ENCODE measurements around the gene GPR25.

Gene GPR25

DNA sequence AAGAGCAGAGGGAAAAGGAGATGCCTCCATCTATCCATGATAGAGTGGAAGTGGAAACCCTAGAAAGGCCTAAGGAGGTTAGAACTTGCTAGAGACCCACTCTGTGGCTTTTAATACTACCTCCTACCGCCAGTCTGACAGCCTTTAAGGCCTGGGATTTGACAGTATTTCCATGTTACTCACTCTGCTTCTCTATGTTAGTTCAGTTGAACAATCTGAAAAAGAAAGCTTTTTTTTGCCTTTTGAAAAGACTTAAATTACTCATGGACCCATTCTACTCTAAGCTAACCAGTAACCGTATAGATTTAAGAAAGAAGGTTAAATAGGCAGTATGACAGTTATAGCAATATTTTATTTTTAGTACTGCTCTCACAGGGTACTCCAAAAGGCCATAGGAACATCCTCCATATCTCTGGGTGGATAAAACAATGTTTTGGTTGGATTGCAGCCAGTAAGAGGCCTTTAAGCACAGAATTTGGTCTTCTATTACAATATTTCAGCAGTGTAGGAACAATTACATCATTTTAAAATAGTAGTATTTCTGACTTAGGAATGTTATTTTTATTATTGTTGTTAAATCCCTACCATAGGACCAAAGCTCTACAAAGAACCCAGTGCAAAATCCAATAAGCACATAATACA lies 15.9 kb upstream of the GPR25 start:
- no peak overlapping the region for H3K4me3 ChIP-seq (ENCODE audit: low read length)
- no CpG with 5 or more reads among the region's 2 CpGs for WGBS (ENCODE audit: insufficient coverage, insufficient read length)

DNA sequence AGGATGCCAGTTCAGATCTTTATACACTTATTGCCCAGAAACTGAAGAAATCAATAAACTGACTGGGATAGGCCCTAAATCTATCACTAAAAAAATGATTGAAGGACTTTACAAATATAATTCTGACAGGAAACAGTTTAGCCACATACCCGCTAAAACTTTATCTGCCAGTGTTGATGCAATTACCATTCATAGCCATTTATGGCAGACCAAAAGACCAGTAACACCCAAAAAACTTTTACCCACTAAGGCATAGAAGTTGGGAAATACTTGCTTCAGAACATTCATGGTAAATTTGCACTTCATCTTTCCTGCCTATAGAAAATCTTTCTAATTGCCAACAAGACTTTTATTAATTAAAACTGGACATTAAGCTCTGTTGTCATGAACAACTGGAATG lies 15.0 kb upstream of the GPR25 start:
- WGBS (ENCODE audit: insufficient coverage, insufficient read length), result no CpG with 5 or more reads among the region's 1 CpG
- Histone ChIP-seq H3K27ac (ENCODE audit: low read length) (no peak overlapping the region), H3K27me3 (ENCODE audit: control insufficient read depth, insufficient read depth, low read length) (no peaks in the 10 kb centered on the region), H3K4me3 (ENCODE audit: low read length) (no peak overlapping the region), H3K36me3 (ENCODE audit: control insufficient read depth, insufficient read depth, low read length) (no peaks in the 10 kb centered on the region), H3K4me1 (ENCODE audit: control insufficient read depth, insufficient read depth, low read length) (no peaks in the 10 kb centered on the region), H3K9me3 (ENCODE audit: control insufficient read depth, insufficient read depth, low read length) (no peaks in the 10 kb centered on the region)
- no peak for DNase-seq (ENCODE audit: low read depth, low spot score)

More for the DNA sequence above, 15.9 kb upstream of the GPR25 start:
- Histone ChIP-seq H3K27me3 (ENCODE audit: control insufficient read depth, insufficient read depth, low read length) (no peaks in the 10 kb centered on the region), H3K36me3 (ENCODE audit: control insufficient read depth, insufficient read depth, low read length) (no peaks in the 10 kb centered on the region), H3K9me3 (ENCODE audit: control insufficient read depth, insufficient read depth, low read length) (no peaks in the 10 kb centered on the region), H3K27ac (ENCODE audit: low read length) (no peak overlapping the region), H3K4me1 (ENCODE audit: control insufficient read depth, insufficient read depth, low read length) (no peaks in the 10 kb centered on the region)
- DNase-seq (ENCODE audit: low read depth, low spot score), result no peak

DNA sequence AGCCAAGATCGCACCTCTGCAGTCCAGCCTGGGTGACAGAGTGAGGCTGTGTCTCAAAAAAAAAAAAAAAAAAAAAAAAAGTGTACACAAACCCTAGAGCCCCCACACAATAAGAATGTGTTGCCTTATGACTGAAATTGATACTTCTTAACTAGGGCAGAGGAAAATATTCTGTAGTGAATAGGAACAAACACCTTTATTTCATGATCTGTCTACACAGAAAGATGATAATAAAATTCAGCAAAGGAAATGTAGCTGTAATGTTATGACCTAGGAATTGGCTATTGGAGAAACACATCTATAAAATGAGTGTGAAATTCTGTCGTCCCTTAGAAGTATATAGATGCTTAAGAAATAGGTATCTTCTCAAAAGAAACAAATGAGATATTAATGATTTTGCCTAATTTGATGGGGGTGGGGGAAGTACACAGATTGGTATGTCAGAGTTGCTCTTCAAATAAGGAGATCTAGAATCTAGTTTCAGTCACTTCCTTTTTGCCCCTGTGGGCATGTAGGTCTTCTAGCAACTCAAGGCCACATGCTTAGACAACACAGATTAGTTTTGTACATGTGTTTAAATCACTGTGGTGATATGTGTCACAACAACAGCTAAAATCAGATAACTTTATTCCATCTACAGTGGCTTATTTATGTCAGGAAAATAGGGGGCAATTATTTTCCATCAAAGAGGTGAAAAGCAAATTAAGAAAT lies 10.7 kb upstream of the GPR25 start:
- Histone ChIP-seq H3K36me3 (ENCODE audit: control insufficient read depth, insufficient read depth, low read length) (no peaks in the 10 kb centered on the region), H3K9me3 (ENCODE audit: control insufficient read depth, insufficient read depth, low read length) (no peaks in the 10 kb centered on the region), H3K27ac (ENCODE audit: low read length) (no peak overlapping the region), H3K4me1 (ENCODE audit: control insufficient read depth, insufficient read depth, low read length) (no peaks in the 10 kb centered on the region; the same call in 1 of the 2 replicates), H3K4me3 (ENCODE audit: low read length) (no peak overlapping the region), H3K27me3 (ENCODE audit: control insufficient read depth, insufficient read depth, low read length) (no peaks in the 10 kb centered on the region)
- no peak for DNase-seq (ENCODE audit: low read depth, low spot score)
- WGBS (ENCODE audit: insufficient coverage, insufficient read length), result no CpG with 5 or more reads among the region's 2 CpGs

DNA sequence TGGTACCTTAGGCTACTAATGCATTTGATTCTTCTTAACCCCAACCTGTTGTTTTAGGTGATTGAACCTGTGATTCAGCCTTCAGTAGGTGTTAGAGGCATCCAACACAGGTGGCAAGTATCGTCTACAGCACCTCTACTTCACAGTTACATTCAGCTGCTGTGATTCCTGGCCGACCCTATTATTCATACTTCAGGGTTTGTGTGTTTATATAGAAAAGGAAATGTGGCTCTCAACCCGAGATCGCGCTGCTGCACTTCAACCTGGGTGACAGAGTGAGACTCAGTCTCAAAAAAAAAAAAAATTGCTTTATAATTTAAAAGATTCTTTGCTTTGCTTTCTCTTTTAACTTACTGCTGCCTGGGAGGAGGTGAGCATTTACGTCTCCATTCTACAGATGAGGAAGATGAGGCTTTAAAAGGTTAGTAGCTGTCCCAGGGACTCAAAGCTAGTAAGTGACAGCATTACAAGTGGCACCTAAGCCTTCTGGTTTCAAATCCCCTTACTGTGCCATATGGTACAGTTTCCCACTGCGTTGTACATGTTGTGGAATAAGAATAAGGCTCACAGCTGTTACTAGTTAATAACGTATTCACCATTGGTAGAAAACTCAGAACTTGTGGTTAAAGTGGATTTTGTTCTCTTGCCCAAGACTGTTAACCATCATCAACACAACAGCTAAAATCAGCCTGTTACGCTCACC lies 9.9 kb upstream of the GPR25 start:
- WGBS (ENCODE audit: insufficient coverage, insufficient read length), result no CpG with 5 or more reads among the region's 9 CpGs
- no peak overlapping the region for H3K4me3 ChIP-seq (ENCODE audit: low read length)

DNA sequence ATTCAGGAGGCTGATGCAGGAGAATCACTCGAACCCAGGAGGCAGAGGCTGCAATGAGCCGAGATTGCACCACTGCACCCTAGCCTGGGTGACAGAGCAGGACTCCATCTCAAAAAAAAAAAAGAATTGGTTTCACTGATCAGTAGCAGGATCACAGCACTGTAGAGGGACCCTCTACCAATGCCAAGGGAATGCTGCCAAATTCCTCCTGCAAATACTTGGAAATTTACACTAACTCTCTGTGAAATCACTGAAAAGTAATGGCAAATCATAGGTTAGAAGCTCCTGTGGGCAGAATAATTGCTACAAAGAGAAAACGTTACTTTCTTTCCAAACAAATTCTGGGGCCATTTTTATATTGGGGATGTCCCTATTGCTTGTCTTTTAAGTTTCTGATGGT lies 6.7 kb upstream of the GPR25 start:
- H3K4me3 ChIP-seq (ENCODE audit: low read length), result no peak overlapping the region
- H3K27me3 ChIP-seq (ENCODE audit: control insufficient read depth, insufficient read depth, low read length), result no peaks in the 10 kb centered on the region
- no peak overlapping the region for H3K27ac ChIP-seq (ENCODE audit: low read length)
- WGBS (ENCODE audit: insufficient coverage, insufficient read length), result no CpG with 5 or more reads among the region's 3 CpGs
- no peak for DNase-seq (ENCODE audit: low read depth, low spot score)
- no peaks in the 10 kb centered on the region for H3K36me3 ChIP-seq (ENCODE audit: control insufficient read depth, insufficient read depth, low read length)
- H3K4me1 ChIP-seq (ENCODE audit: control insufficient read depth, insufficient read depth, low read length), result no peaks in the 10 kb centered on the region; the same call in 1 of the 2 replicates
- no peaks in the 10 kb centered on the region for H3K9me3 ChIP-seq (ENCODE audit: control insufficient read depth, insufficient read depth, low read length)

More for the DNA sequence above, 9.9 kb upstream of the GPR25 start:
- no peaks in the 10 kb centered on the region for H3K9me3 ChIP-seq (ENCODE audit: control insufficient read depth, insufficient read depth, low read length)
- H3K4me1 ChIP-seq (ENCODE audit: control insufficient read depth, insufficient read depth, low read length), result no peaks in the 10 kb centered on the region; the same call in 1 of the 2 replicates
- DNase-seq (ENCODE audit: low read depth, low spot score), result no peak
- no peaks in the 10 kb centered on the region for H3K36me3 ChIP-seq (ENCODE audit: control insufficient read depth, insufficient read depth, low read length)
- no peak overlapping the region for H3K27ac ChIP-seq (ENCODE audit: low read length)
- H3K27me3 ChIP-seq (ENCODE audit: control insufficient read depth, insufficient read depth, low read length), result no peaks in the 10 kb centered on the region

DNA sequence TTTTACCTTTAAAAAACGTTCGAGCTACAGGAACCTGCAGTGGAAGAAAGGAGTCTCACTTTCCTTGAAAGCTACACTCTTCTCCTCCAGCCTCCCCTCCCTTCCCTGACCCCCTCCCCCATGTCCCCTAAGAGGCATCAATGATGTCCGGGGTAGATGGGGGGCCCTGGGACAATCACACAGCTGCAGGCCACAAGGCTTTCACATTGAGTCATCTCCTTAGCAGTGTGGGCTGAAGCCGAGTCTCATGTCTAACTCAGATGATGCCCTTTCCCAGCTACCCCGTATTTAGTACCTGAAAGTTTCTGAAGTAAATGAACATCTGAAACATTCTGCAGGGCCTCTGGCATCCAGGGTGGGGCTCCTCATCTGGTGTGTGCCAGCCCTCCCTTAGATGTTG lies 6.3 kb upstream of the GPR25 start:
- Histone ChIP-seq H3K9me3 (ENCODE audit: control insufficient read depth, insufficient read depth, low read length) (no peaks in the 10 kb centered on the region), H3K4me1 (ENCODE audit: control insufficient read depth, insufficient read depth, low read length) (no peaks in the 10 kb centered on the region; the same call in 1 of the 2 replicates), H3K27me3 (ENCODE audit: control insufficient read depth, insufficient read depth, low read length) (no peaks in the 10 kb centered on the region), H3K4me3 (ENCODE audit: low read length) (no peak overlapping the region), H3K36me3 (ENCODE audit: control insufficient read depth, insufficient read depth, low read length) (no peaks in the 10 kb centered on the region), H3K27ac (ENCODE audit: low read length) (no peak overlapping the region)
- no CpG with 5 or more reads among the region's 5 CpGs for WGBS (ENCODE audit: insufficient coverage, insufficient read length)
- no peak for DNase-seq (ENCODE audit: low read depth, low spot score)

DNA sequence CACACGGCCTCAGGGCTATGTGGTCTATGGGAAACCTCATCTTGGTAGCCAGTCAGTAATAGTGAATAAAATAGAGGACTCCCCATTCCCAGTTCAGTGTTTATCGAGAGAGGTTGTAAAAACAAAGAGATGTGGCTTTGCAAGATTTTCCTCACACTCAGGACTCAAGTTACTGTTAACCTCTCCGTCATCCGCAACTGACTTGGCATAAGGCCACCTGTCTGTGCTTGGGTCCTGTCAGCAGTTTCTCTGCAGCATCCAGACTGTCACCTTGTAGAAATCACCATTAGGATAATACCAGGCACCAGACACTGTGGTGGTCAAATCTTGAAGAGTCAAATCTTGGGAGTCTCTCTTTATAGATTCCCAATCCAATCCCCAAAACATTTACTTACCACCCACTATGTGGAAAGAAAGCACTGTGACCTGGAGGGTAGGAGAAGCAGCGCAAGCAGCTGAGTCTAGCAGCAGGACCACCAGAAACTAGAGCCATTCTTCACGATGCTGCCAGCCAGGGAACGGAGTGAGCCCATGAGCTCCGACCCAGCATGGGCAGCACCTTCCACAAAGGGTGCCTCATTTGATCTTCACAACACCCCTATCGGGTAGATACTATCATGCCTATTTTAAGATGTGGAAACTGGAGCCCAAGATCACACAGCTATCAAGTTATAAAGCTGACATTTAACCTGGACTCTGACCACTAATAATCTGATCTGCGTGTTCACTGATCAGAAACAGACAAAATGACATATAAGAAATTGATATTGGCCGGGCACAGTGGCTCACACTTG lies 5.6 kb upstream of the GPR25 start:
- no peaks in the 10 kb centered on the region; the same call in 1 of the 2 replicates for H3K4me1 ChIP-seq (ENCODE audit: control insufficient read depth, insufficient read depth, low read length)

DNA sequence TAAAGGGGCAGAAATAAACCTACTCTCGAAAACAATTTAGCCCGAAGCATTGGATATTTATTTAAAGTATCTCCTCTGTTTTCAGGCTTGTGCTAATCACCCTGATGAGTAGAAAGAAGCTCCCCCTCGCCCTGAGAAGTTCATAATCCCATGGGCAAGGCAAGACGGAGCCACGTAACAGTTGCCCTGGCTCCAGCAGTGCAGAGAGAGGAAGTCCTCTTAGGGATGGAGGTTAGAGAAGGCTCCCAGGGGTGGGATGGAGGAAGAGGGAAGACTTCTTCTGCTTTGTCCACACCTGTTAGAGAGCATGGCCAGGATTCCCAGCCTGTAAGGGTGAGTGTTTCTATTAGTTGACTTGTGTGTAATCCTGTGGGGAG lies 3.4 kb upstream of the GPR25 start:
- DNase-seq (ENCODE audit: low read depth, low spot score), result no peak
- no CpG with 5 or more reads among the region's 5 CpGs for WGBS (ENCODE audit: insufficient coverage, insufficient read length)
- H3K27me3 ChIP-seq (ENCODE audit: control insufficient read depth, insufficient read depth, low read length), result peaks cover 8% of the 10 kb centered on the region; the same call in 1 of the 2 replicates
- H3K4me1 ChIP-seq (ENCODE audit: control insufficient read depth, insufficient read depth, low read length), result peaks cover 6% of the 10 kb centered on the region
- H3K27ac ChIP-seq (ENCODE audit: low read length), result no peak overlapping the region
- no peaks in the 10 kb centered on the region for H3K9me3 ChIP-seq (ENCODE audit: control insufficient read depth, insufficient read depth, low read length)
- H3K36me3 ChIP-seq (ENCODE audit: control insufficient read depth, insufficient read depth, low read length), result no peaks in the 10 kb centered on the region
- H3K4me3 ChIP-seq (ENCODE audit: low read length), result no peak overlapping the region

More for the DNA sequence above, 5.6 kb upstream of the GPR25 start:
- Histone ChIP-seq H3K27me3 (ENCODE audit: control insufficient read depth, insufficient read depth, low read length) (no peaks in the 10 kb centered on the region), H3K9me3 (ENCODE audit: control insufficient read depth, insufficient read depth, low read length) (no peaks in the 10 kb centered on the region), H3K4me3 (ENCODE audit: low read length) (no peak overlapping the region), H3K36me3 (ENCODE audit: control insufficient read depth, insufficient read depth, low read length) (no peaks in the 10 kb centered on the region), H3K27ac (ENCODE audit: low read length) (no peak overlapping the region)
- no peak for DNase-seq (ENCODE audit: low read depth, low spot score)
- WGBS (ENCODE audit: insufficient coverage, insufficient read length), result no CpG with 5 or more reads among the region's 11 CpGs

DNA sequence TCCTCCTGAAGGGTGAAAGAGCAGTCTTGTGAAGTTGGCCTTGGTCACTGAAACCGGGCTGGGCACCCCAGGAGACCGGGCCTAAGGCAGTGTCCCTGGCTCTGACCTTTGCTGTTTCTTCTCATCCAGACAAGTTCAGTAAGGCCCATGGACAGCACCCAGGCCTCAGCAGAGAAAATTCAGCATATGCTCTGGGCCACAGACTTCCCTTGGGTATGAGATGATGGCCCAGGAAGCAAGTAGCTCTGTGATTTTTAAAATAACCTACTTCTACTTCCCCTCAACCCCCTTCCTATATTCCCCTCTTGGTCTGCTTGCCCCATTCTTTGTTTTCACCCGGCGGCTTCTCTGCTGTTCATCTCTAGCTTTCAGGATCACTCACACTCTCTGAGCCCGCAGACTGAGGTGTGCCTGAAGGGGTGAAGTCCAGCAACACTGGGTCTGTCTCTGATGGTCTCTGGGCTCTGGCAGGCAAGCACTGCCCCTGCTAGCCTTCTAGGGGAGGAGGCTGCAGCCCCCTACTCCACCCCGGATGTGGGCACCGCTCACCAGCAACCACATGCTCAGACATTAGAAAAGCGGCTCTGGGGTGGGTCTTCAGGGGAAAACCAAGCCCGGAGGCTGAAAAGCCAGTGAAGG lies 2.9 kb upstream of the GPR25 start:
- WGBS (ENCODE audit: insufficient coverage, insufficient read length), result no CpG with 5 or more reads among the region's 9 CpGs
- no peaks in the 10 kb centered on the region for H3K36me3 ChIP-seq (ENCODE audit: control insufficient read depth, insufficient read depth, low read length)
- H3K9me3 ChIP-seq (ENCODE audit: control insufficient read depth, insufficient read depth, low read length), result no peaks in the 10 kb centered on the region
- no peak overlapping the region for H3K27ac ChIP-seq (ENCODE audit: low read length)
- H3K4me1 ChIP-seq (ENCODE audit: control insufficient read depth, insufficient read depth, low read length), result peaks cover 6% of the 10 kb centered on the region
- H3K4me3 ChIP-seq (ENCODE audit: low read length), result no peak overlapping the region
- no peak for DNase-seq (ENCODE audit: low read depth, low spot score)
- H3K27me3 ChIP-seq (ENCODE audit: control insufficient read depth, insufficient read depth, low read length), result peaks cover 9% of the 10 kb centered on the region; the same call in 1 of the 2 replicates
